NB4 (cell line): ENCODE measurements around the gene ATP5PD.

Experiments
- CTCF ChIP-seq: IDR thresholded peaks from one replicate; pipeline ENCODE4 v1.5.1; 2012; ENCODE audit warnings: low read depth, low read length
- MAX ChIP-seq: IDR thresholded peaks from 2 replicates; pipeline ENCODE4 v1.6.1; 2011; ENCODE audit warnings: low read depth, low read length
- MYC ChIP-seq: IDR thresholded peaks from 2 replicates; pipeline ENCODE4 v1.6.1; 2011; ENCODE audit warnings: low read depth, low read length
- POLR2A ChIP-seq: IDR thresholded peaks from 2 replicates; pipeline ENCODE4 v1.6.1; 2011; ENCODE audit warnings: mild to moderate bottlenecking; ENCODE audit not compliant: insufficient read length; ENCODE audit errors: extremely low read depth

- TF ChIP-seq CTCF (no peak), POLR2A (no peak), MYC (no peak), MAX (no peak)
Measured at GRCh38 chr17:75005291-75005690, 41.5 kb downstream of the ATP5PD start.
